Colonic mucosa (tissue), 4 donors: ENCODE data around the gene NFASC. TPM values are rescaled to one million over a fixed set of nuclear protein-coding genes. Genes with fewer than 3 reads are reported as not detected.

ENCODE experiments used
- DNase-seq: peaks from one replicate; pipeline ENCODE4 v3.0.0-alpha.2; 2020
- H3K27ac ChIP-seq: fragments of 200-600 bp; one replicate; pipeline ENCODE4 v1.8.0; 2021
- H3K27me3 ChIP-seq: fragments of 200-600 bp; one replicate; pipeline ENCODE4 v1.8.0; 2021
- H3K36me3 ChIP-seq: fragments of 200-600 bp; one replicate; pipeline ENCODE4 v1.8.0; 2021
- H3K4me1 ChIP-seq: fragments of 200-600 bp; one replicate; pipeline ENCODE4 v1.8.0; 2021; ENCODE audit warnings: mild to moderate bottlenecking
- H3K4me3 ChIP-seq: fragments of 200-600 bp; one replicate; pipeline ENCODE4 v1.8.0; 2021
- H3K9ac ChIP-seq, 2 donors: one replicate each; pipeline ENCODE4 v1.7.0; 2013; ENCODE audit warnings: control low read depth in 2 of 2, low read depth in 2 of 2, low read length in 2 of 2
- H3K9me3 ChIP-seq: fragments of 200-600 bp; one replicate; pipeline ENCODE4 v1.8.0; 2021
- CTCF ChIP-seq: fragments of 200-600 bp; IDR thresholded peaks from one replicate; pipeline ENCODE4 v1.8.0; 2022; ENCODE audit warnings: antibody characterized with exemption, mild to moderate bottlenecking
- intact Hi-C: fragments of 100-400 bp; cut with DNase I; formaldehyde crosslinking; loops from one replicate; pipeline ENCODE4 v1.14.1; 2022
- total RNA-seq, 2 donors: library from RNA; stranded (reverse); fragmentation: NEBNext Ultra II Directional in 1 of 2; extraction: Animal tissue kit (Norgen Biotek cat#: 25700) in 1 of 2; gene quantifications; one replicate each; pipeline ENCODE4 v1.2.1, GENCODE V29; 2021
- donor health status: healthy.
- donor health status: DM: no; HTN: no; CAD: no.
- donor health status: DM: no; HTN: no; CAD: no.

The NFASC gene
- total RNA-seq, 2 donors from 2014 or later: 12.1 to 13.9 TPM

- Histone ChIP-seq H3K27me3 (no peaks in the 10 kb centered on the region), H3K36me3 (no peaks in the 10 kb centered on the region), H3K27ac (no peak overlapping the region), H3K4me3 (no peak overlapping the region), H3K9me3 (no peaks in the 10 kb centered on the region), H3K9ac (no peak overlapping the region), H3K4me1 (no peaks in the 10 kb centered on the region)
- no peak for DNase-seq
- TF ChIP-seq CTCF: no peak
- intact Hi-C loops: no loop called here
Observed at GRCh38 chr1:204871405-204872037, 859 bp downstream of the NFASC start.

DNA sequence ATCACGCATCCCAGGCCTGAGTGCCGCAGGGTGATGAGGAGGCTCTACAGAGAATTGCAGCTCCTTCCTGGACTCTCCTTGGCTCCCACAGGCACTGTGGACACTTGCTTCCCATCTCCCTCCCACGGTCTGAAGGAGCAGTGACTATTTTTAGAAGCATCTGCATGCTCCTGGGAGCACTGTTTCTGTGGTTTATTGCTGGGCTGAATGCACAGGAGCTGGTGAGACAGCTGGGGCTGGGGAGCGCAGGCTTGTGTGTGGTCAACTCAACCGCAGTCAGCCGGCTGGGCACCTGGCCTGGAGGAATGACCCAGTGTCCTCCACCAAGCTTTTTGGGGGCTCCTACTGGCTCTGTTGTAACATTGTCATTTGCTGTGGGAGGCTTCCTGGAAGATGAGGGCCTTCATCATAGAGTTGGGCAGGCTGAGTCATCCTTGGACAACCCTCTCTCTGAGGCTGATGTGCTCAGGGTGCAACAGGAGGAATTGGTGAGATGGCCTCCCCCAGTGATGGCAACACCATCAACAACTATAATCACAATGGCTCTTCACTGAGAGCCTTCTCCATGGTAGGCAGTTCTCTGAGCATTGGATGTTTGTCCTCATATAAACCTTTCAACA is 1.7 kb downstream of the NFASC start:
- H3K4me3 ChIP-seq: no peak overlapping the region
- H3K27me3 ChIP-seq: no peaks in the 10 kb centered on the region
- no peaks in the 10 kb centered on the region for H3K36me3 ChIP-seq
- TF ChIP-seq CTCF: no peak
- DNase-seq: no peak
- no peaks in the 10 kb centered on the region for H3K4me1 ChIP-seq
- intact Hi-C loops: no loop called here
- no peak overlapping the region for H3K9ac ChIP-seq
- H3K9me3 ChIP-seq: no peaks in the 10 kb centered on the region
- H3K27ac ChIP-seq: no peak overlapping the region

DNA sequence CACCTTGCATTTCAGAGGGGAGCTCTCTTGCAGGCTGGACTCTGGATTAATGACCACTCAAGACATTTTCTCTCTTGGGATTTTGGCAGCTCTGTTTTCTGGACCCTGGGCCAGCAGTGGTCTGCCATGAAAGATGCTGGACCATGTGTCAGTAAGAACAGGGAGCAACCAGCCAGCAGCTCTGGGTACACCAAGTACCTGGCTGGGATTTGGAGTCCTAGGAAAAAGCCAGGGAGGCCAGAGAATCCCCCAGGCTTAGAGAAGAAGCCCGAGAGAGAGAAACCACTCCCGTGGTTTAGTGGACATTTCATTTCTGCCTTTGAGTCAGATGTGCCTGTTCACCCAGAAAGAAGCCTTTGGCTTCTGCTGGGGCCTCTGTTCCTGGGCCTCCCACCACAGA is 2.5 kb downstream of the NFASC start:
- TF ChIP-seq CTCF: no peak
- no peak for DNase-seq
- no peak overlapping the region for H3K27ac ChIP-seq
- intact Hi-C loops: no loop called here
- no peak overlapping the region for H3K9ac ChIP-seq
- no peaks in the 10 kb centered on the region for H3K36me3 ChIP-seq
- no peaks in the 10 kb centered on the region for H3K4me1 ChIP-seq
- H3K4me3 ChIP-seq: no peak overlapping the region
- no peaks in the 10 kb centered on the region for H3K9me3 ChIP-seq
- H3K27me3 ChIP-seq: no peaks in the 10 kb centered on the region

DNA sequence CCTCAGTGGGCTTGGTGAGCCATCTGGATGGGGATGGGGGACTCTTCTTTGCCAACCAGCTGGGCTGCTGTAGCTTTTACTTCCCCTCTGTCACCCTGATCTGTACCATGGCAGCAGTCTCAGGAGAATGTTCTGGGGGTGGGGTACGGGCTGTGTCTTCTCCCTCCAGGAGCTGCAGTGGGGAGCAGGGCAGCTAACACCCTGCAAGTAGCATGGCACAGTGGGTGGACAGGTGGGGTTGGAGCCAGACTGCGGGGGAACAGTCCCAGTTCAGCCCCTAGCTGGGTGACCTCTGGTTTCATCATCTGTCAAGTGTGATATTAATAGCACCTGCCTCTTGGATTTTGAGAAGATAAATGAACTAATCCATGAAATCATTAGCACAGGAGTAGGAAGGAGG is 3.1 kb downstream of the NFASC start:
- no peaks in the 10 kb centered on the region for H3K27me3 ChIP-seq
- no peaks in the 10 kb centered on the region for H3K4me1 ChIP-seq
- DNase-seq: no peak

DNA sequence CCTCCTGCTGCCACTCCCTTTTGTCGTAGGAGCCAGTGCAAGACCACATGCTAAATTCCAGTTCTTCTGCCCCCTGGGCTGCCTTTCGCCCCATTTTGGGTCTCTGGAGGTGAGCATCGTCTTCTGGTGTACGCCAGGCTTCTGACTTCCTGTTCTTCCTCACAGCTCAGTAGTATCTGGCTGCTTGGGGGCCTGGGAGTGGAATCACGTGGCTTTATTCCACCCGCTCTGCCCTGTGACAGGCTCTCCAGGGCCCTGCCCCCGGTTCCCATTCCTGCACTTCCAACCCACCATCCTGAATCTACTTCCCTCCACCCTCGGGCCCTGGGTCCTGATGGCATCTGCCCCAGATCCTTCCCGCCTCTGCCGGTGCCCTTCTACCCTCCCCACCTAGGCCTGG is 3.6 kb downstream of the NFASC start:
- Histone ChIP-seq H3K27me3 (no peaks in the 10 kb centered on the region), H3K4me1 (no peaks in the 10 kb centered on the region), H3K36me3 (no peaks in the 10 kb centered on the region), H3K27ac (no peak overlapping the region), H3K9ac (no peak overlapping the region), H3K9me3 (no peaks in the 10 kb centered on the region), H3K4me3 (no peak overlapping the region)
- intact Hi-C loops: no loop called here
- no peak for DNase-seq
- no peak for TF ChIP-seq CTCF

More for the DNA sequence above, 3.1 kb downstream of the NFASC start:
- Histone ChIP-seq H3K4me3 (no peak overlapping the region), H3K9ac (no peak overlapping the region), H3K27ac (no peak overlapping the region), H3K9me3 (no peaks in the 10 kb centered on the region), H3K36me3 (no peaks in the 10 kb centered on the region)
- intact Hi-C loops: no loop called here
- TF ChIP-seq CTCF: no peak
